Measurements from ENCODE around the gene SERPINA9.

SERPINA9 gene

DNA sequence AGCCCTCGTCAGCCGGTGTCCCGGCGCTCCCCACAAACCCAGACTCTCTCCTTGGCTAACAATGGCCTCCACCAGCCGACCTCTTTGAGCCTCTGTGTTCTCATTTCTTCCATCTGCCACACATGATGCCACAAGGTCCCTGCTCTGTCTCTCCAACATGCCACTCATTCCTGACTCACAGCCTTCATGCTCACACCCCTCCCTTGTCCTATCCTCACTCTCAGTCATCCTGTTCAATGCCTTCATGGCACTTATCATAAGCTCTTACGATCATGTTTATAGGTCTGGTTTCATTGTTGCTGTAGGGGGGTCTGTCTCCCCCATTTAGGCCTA, 13.8 kb downstream of the SERPINA9 start:
- no peak for DNase-seq (ENCODE audit: low read depth)

DNA sequence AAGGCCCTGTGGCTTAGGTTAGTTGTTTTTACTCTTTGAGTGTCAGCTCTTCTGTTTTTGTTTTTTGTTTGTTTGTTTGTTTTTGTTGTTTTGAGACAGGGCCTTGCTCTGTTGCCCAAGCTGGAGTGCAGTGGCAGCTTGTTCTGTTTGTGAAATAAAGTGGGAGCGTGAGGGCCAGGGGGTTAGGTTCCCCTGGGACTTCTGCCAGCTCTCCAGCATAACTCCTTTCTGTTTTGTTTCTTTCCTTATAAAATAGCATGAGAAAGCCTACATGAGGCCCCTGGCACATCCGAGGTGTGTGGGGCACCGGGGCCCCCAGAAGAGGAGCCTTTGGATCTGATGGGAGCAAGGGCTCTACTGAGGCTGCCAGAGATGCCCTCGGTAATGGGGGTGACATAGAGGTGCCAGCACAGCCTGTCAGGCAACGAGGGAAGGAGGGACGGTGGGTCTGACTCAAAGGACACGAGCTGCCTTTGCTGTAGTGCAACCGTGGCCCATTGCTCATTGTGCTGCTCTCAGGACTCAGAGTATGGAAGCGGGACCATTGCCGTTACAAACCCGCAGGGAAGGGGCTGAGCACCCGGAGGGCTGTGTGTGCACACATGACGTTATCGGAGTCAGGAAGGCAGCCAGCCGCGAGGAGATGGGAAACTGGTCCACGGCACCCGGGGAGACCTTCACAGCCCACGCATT, 14.3 kb downstream of the SERPINA9 start:
- no peak for DNase-seq (ENCODE audit: low read depth)

DNA sequence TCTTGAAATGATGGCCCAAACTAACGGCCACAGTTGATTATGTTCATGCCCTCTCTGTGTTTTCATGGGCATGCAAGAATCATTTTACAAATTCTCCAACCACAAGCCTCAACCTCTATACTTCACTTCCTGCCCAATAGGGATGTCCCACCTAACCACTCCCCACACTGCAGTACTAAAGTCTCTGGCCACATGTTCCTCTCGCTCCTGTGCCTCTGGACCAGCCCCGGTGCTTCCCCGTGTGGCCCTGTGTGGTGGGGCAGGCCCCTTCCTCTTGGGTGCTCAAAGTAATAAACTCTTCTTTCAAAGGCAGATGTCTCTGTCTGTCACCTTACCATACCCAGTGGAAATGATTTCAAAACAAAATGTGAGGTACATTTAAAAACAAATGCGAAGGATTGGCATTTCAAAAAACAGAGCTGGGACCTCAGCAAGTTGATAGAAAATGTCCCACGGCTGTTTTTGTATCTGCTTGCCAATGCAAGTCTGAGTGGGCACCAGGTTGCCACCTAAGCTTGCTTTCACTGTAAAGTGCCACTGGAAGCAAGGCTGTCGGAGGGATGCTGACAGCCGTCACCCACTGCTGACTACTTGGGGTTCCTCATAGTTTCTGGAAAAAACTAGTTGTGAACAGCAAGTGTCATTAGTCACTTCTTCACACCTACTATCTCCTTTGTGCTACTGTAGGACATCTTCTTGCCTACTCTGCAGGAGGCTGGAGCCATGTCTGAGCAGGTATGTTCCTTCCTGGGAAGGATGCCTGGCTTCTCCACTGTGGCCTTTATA, 15.2 kb downstream of the SERPINA9 start:
- DNase-seq (ENCODE audit: low read depth) = no peak

DNA sequence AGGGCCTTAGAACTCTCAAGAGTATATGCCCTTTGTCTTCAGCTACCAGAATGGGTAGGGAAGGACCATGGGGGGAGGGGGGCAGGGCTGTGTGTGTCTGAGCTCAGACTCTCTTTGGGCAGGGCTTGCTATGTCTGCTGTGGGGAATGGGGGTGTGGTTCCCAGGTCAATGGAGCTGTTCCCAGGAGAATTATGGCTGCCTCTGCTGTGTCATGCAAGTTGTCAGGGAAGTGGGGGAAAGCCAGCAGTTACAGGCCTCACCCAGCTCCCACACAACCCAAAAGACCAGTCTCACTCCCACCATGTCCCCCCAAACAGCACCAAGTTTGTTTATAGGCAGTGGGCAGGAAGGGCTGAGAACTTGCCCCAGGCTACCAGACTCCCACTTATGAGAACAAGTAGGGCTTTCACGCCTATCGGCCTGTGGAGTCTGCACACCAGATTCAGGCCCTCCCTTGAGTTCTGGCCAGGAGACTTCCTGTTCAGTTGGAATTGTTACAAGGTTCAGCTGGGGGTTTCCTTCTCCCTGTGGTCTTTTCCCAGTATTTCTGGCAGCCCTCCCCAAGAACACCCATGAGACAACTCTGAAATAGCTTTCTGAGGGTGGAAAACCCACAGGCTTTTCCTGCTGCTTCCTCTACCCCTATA, 17.3 kb downstream of the SERPINA9 start:
- DNase-seq (ENCODE audit: low read depth) = no peak

DNA sequence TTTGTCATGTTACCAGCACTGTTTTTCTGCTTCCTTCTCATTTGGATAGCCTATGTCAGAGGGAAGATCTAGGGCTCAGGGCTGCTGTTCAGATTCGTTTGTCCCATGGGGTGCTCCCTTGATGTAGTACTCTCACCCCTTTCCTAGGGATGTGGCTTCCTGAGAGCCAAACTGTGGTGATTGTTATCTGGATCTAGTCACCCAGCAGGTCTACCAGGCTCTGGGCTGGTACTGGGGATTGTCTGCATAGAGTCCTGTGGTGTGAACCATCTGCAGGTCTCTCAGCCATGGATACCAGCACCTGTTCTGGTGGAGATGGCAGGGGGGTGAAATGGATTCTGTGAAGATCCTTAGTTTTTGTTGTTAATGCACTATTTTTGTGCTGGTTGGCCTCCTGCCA, 17.9 kb downstream of the SERPINA9 start:
- no peak for DNase-seq (ENCODE audit: low read depth)

DNA sequence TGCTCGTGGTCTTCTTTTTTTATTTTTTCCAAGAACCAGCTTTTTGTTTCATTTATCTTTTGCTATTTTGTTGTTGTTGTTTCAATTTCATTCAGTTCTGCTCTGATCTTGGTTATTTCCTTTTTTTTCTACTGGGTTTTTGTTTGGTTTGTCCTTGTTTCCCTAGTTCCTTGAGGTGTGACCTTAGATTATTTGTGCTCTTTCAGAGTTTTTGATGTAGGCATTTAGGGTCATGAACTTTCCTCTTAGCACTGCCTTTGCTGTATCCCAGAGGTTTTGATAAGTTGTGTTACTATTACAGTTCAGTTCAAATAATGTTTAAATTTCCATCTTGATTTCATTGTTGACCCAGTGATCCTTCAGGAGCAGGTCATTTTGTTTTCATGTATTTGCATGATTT, 20.1 kb downstream of the SERPINA9 start:
- no peak for DNase-seq (ENCODE audit: low read depth)

DNA sequence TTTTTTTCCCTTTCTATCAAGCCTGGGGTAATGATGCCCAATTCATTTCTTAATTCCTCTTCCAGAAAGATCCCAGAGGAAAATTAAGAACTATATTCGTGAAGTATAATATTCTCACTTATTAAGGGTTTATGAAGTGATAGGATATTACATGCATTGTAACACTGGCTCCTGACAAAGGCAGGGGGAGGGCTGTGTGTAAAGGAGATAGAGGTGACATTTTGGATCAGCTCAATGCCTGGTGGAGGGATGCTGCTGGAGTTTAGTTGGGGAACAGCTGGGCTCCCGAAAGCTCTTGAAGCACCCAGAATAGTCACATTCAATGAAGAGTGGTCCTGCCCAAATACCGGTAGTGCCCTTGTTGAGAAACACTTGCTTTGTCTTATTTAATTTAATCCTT, 24.2 kb downstream of the SERPINA9 start:
- DNase-seq (ENCODE audit: low read depth) = no peak

DNA sequence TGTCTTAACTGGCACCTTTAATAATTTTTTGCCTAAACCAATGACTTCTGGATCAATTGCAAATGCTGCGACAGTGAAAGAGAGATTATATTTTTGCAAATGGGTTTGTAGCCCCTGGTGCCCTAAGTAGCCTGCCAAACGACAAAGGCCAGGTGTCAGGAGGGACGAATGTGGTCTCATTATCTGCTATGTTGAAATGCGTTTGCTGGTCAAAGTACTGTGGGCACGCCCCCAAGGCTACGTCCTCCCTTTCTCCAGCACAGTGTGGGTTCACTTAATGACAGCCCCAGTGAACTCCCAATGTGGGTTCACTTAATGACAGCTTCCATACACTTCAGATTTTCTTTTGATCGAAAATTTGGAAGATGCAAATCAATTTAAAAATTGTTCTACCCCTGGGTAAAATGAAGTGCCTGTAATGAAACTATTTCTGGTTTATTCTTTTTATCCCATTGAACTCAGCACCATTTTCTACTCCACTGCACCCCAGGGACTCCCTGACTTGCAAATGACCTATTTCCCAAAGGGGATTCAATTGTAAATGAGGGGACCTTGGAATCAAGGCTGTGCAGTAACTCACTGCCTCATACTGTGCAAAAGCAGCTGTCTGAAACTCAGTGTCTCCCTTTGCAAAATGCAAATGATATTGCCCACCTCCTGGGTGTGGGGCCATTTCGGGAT, 24.8 kb downstream of the SERPINA9 start:
- no peak for DNase-seq (ENCODE audit: low read depth)

DNA sequence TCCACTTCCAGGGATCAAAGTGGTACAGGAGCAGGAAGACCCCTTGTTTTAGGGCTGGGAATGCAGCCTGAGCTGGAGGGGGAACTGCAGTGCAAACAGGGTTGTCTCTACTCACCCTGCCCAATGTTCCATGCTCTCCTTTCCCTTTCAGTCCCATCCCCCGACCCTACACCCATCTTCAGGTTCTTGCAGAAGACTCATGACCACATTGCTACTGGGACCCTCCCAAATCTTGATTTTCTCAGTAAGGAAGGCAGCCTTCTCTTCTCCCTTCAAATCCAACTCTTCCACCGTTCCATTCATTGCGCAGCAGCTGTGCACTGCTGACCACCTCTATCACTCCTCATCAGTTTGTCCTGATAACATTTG, 25.3 kb downstream of the SERPINA9 start:
- DNase-seq (ENCODE audit: low read depth) = no peak

DNA sequence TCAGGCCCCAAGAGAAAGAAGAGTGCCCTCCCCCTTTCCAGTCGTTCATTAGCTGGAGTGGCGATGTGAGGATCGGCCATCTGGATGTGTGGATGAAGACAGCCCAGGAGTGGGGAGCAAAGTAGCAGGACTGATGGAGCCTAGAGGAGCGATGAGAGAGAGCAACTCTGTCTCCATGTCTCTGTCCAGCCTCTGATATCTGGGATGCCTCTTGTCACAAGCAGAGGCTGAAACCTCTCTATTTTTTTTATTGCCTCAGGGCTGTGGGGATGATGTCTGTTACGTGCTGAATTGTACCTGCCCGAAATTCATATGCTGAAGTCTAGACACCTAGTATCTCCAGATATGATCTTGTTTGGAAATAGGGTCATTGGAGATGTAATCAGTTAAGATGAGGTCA, 26.1 kb downstream of the SERPINA9 start:
- no peak for DNase-seq (ENCODE audit: low read depth)

DNA sequence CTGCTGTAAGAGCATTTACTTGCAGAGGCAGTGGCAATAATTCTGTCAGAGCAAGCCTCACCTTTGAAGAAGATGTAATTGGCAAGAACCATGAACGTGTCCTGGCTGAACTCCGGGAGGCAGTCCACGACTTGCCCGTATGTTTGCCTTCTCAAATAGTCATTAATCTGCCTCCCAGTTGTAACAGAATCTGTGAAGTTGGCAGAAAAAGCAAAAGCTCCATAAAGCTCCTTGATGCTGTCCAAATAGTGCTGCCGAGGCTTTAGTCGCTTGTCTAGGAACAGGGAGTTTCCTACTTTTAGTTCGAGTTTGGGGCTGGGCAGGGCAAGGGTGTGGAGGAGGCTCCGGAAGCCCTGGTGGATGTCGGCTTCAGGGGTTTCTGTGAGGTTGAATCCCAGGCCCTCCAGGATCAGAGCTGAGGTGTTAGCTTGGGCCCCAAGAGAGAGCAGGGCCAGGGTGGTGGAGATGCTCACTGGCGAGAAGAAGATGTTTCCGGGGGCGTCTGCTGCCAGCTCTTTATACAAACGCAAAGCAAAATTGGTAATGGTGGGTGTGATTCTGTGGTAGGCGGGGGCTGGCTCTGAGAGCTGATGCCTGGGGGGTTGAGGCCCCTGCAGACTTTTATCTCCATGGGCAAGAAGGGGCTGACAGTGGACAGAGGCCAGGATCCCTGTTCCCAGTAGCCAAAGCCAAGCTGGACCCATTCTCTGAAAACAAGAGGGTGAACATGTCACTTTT, 27.8 kb downstream of the SERPINA9 start:
- DNase-seq (ENCODE audit: low read depth) = no peak

DNA sequence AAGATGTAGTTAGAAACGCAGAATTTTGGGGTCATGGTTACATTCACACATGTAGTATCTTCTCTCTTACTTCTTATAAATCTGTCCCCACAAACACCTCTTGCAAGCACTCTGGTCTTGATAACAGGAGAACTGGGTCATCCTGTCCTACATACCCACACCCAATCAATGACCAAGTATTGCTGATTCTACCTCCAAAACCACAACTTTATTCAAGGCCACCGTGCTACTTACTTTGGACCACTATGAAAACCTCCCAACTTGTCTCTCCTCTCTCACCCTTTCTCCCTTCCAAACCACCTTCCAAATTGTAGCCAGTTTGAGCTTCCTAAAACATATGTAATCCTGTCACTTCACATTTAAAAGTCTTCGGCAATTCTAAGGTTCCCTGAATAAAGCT, 28.8 kb downstream of the SERPINA9 start:
- DNase-seq (ENCODE audit: low read depth) = no peak

DNA sequence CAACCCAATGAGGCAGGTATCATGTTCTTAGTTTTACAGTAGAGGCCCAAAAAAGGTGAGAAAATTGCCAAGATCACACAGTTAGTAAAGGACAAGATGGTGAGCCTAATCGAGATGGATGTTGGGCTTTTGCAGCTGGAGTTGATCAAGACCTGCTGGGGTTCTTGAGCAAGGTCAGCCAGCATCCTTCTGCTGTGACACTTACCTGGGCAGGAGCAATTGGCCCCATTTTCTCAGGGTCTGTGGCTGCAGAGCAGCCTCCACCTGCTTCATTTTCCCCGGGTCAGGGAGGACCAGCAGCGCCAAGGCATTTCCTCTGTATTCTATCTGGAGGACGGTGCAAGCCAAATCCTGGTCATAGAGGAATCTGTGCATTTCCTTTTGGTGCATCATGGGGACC, 29.9 kb downstream of the SERPINA9 start:
- no peak for DNase-seq (ENCODE audit: low read depth)

DNA sequence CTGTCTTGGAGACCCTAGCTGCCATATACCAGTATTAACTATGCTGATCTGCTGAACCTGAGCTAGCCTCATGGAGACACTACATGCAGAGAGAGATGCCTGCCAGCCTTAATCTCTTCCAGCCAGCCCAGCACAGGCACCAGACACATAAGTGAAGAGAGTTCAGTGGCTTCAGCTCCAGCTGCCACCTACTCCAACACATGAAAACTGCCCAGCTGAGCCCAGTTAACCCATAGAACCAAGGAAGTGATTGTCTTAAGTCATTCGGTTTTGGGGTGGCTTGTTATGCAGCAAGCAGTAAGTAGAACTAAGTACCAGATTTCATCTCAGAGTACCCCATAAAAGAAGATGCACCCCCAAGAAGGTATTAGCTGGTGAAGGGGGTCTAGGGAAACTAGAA, 31.0 kb downstream of the SERPINA9 start:
- DNase-seq (ENCODE audit: low read depth) = no peak

DNA sequence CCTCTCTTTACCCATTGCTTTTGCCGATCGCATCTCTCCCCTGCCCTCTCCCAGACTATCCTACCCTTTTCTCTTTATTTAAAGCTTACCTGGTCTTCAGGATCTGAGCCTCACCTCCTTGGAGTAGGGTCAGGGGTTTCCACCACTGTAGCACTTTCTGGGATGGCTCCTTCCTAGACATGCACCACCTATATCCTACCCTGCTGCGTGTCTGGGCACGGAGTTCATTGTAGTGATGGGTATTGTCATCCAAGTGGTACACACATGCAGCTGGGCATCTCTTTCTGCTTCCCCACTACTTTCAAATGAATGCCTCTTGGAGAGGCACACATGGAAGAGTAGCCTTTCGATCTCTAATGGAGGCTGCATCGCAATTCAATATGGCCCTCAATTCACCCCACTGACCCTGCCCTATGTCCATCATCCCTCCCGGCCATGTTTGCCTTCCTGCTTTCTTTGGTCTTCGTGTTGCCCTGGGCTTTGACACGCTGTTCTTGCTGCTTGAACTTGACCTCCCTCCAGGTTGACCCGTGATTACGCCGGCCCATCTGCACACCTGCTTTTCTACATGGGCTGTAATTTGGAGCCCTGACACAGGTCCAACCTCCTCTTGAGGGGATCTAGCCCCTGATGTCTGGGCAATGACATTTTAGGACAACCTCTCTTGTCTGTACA, 34.3 kb downstream of the SERPINA9 start:
- DNase-seq (ENCODE audit: low read depth) = no peak

DNA sequence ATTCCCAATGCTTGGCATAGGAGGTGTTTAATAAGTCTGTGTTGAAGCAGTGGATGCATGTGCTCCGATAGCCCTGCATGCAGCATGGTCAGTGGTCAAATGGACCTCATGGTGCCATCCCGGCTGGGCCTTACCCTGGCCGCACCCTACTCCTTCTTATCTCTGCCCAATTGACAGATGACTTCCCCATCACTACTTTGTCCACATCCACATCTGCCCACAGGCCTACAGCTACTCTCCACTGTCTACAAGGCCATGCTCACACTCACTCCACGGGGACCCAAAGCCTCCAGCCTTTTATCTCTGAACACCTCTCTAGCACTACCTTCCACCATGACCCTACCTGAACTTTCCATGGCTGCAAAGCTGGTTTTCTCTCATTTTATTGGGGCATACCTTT, 34.9 kb downstream of the SERPINA9 start:
- no peak for DNase-seq (ENCODE audit: low read depth)

DNA sequence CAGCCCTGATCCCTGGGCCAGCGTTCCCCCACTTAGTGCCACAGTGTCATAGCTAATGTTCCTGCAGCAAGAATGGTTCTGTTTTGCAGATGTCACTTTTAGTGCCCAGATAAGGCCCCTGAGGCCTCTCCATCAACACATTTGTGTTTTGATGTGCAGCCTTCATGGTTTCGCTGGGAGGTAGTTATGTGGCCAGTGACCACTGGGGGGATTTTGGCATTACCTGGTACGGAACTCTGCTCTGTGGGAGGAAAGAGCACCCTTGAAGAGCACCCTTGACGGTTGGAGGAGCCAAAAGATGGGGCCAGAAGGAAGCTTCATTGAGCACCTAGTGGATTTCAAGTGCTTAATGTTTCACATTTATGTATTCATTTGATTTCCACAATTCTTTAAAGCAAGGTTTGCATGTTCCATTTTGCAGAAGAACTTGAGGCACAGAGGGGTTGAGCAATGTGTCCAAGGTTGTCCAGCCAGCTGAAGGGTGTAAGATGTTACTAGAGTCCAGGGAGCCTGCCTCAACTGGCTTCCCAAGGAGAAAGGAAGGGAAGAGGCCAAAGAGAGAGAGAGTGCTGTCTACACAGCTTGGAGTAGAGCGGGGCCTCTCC, 36.4 kb downstream of the SERPINA9 start:
- DNase-seq (ENCODE audit: low read depth) = no peak

DNA sequence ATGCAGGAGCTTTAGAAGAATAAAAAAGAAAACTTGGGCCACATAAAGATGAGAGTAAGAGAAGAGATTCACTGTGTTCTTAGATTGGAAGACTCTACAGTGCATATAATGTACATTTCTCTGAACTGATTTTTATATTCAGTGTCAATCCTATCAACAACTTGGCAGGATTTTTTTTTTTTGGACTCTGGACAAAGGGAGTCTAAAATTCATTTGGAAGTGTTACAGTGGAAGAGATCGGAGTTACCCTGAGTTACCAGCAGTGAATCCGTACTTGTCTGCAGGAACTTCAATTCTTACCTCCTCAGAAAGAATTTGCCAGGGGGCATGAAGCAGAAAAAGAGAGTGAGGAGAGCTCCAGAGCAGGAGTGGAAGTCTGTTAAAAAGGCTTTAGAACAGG, 47.4 kb downstream of the SERPINA9 start:
- DNase-seq (ENCODE audit: low read depth) = no peak

DNA sequence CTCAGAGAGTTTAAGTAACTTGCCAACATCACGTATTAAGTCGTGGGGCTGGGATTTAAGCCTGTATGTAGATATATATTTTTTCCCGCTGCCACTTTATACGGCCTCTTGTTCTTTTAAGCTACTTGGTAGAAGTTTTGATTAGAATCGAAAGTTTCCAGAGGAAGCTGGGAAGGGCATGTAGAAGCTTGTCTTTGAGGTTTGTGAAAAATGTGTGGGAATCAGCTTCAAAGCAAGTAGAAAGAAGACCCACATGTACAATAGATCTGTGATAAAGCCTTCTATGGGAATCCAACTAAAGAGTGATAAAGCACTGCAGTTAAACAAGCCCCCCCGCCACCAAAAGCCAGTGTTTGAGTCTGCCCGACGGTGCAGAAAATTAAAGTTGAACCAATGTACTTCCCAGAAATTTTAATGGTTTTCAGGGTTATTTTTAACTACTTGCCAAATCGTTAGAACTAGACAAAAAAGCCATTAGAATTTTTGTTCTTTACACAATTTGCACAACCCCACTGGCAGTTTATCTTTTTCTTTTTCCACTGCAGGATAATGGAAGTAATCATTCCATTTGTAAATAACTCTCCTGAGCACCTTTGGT, 48.9 kb downstream of the SERPINA9 start:
- no peak for DNase-seq (ENCODE audit: low read depth)

DNA sequence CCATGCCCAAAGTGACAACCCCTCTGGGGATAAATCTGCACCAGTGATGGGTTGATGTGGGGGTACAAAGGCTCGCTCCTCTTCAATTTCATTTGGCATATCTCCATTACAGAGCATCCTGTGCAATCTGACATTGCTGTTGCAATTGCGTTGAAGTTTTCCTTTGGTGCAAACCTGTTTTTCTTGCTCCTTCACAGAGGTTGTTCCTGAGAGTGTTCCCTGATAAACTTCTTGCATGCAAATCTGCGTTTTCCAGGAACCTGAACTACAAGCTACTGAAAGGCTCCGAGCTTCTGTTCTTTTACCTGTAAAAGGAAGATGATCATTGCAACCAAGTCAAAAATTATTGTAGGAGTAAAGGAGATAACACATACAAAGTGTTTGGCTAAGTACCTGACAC, 49.5 kb downstream of the SERPINA9 start:
- DNase-seq (ENCODE audit: low read depth) = no peak

DNA sequence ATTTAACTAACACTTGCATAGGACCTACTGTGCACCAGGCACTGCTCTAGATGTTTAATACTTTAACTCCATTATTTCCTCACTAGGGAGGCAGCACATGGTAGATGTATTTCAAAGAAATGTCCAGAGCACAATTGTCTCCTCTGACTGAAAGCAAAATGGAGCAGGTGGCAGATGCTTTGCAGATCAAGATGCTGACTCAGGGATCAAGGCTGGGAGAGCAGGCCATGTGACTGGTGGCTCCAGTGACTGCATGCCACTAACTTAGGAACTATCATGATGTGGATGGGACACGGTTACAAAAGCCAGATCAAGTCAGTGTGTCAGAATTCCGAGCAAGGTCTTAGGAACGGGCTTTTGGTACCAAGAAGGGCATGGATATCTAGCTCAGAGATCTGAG, 51.6 kb downstream of the SERPINA9 start:
- DNase-seq (ENCODE audit: low read depth) = no peak

All from activated T-helper 9 cell treated with anti-CD3 and anti-CD28 coated beads, Interleukin-2, amount 50 U/mL, for 16 hours (primary cell).